ENCODE results near the gene SLC15A3.

DNA sequence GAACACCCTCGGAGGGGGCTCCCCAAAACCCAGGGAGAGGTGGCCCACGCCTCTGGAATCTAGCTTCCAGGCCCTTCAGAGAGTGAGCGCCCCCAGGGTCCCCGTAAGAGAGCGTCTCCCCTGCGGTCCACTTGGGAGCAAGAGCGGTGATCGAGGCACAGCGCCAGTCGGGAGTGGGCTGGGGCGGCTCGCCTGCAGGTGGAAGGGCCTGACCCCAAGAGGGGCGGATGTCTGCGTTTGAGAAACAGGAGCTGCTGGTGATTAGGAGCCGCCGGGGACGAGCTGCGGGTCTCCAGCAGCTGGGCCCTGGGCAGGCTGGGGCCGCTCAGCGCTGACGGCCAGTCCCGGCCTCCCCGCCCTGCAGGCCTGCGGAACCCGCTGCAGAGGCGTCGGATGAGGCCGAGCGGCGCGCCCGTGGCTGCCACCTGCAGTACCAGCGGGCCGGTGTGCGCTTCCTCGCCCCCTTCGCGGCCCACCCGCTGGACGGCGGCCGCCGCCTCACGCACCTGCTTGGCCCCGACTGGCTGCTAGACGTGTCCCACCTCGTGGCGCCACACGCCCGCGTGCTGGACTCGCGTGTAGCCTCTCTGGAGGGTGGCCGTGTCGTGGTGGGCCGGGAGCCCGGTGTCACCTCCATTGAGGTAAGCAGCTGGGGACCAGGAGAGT, 17.7 kb downstream of the SLC15A3 start:
- TF ChIP-seq, protein P1, sequence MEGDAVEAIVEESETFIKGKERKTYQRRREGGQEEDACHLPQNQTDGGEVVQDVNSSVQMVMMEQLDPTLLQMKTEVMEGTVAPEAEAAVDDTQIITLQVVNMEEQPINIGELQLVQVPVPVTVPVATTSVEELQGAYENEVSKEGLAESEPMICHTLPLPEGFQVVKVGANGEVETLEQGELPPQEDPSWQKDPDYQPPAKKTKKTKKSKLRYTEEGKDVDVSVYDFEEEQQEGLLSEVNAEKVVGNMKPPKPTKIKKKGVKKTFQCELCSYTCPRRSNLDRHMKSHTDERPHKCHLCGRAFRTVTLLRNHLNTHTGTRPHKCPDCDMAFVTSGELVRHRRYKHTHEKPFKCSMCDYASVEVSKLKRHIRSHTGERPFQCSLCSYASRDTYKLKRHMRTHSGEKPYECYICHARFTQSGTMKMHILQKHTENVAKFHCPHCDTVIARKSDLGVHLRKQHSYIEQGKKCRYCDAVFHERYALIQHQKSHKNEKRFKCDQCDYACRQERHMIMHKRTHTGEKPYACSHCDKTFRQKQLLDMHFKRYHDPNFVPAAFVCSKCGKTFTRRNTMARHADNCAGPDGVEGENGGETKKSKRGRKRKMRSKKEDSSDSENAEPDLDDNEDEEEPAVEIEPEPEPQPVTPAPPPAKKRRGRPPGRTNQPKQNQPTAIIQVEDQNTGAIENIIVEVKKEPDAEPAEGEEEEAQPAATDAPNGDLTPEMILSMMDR (IDR thresholded peaks at IDR 0.05) = no peak
- TF ChIP-seq NFE2L1 (CRISPR knock-in tag; IDR thresholded peaks at IDR 0.05) (no peak), IRF2 (CRISPR knock-in tag; IDR thresholded peaks at IDR 0.05; ENCODE audit: borderline replicate concordance, low read depth) (no peak)
- TF ChIP-seq, protein P2, sequence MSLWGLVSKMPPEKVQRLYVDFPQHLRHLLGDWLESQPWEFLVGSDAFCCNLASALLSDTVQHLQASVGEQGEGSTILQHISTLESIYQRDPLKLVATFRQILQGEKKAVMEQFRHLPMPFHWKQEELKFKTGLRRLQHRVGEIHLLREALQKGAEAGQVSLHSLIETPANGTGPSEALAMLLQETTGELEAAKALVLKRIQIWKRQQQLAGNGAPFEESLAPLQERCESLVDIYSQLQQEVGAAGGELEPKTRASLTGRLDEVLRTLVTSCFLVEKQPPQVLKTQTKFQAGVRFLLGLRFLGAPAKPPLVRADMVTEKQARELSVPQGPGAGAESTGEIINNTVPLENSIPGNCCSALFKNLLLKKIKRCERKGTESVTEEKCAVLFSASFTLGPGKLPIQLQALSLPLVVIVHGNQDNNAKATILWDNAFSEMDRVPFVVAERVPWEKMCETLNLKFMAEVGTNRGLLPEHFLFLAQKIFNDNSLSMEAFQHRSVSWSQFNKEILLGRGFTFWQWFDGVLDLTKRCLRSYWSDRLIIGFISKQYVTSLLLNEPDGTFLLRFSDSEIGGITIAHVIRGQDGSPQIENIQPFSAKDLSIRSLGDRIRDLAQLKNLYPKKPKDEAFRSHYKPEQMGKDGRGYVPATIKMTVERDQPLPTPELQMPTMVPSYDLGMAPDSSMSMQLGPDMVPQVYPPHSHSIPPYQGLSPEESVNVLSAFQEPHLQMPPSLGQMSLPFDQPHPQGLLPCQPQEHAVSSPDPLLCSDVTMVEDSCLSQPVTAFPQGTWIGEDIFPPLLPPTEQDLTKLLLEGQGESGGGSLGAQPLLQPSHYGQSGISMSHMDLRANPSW (CRISPR knock-in tag; conservative IDR thresholded peaks at IDR 0.05; ENCODE audit: low read depth) = no peak
